Bronchial epithelial cell (primary cell): ENCODE measurements around the gene ANKS1B. TPM values are rescaled to one million over a fixed set of nuclear protein-coding genes. Genes with fewer than 3 reads are reported as not detected.

Source experiments
- DNase-seq: peaks from one replicate; pipeline ENCODE4 v3.0.0-alpha.2; 2010; ENCODE audit warnings: low read depth
- FAIRE-seq: peaks from 2 replicates; lab custom pipeline; 2011; peaks lifted over from hg19 to GRCh38; lab: Jason Lieb, UNC
- H3K27me3 ChIP-seq: 2 replicates; pipeline ENCODE4 v1.5.1; 2011; ENCODE audit warnings: low read length; ENCODE audit not compliant: control insufficient read depth, insufficient read depth
- H3K36me3 ChIP-seq: 2 replicates; pipeline ENCODE4 v1.5.1; 2011; ENCODE audit warnings: low read length; ENCODE audit not compliant: control insufficient read depth, insufficient read depth
- H3K4me3 ChIP-seq: 2 replicates; pipeline ENCODE4 v1.5.1; 2011; ENCODE audit warnings: mild to moderate bottlenecking, low read depth, low read length, control low read depth
- total RNA-seq: library from RNA; depleted of rRNA; stranded (reverse); fragments of >200 nt; gene quantifications from 2 replicates; pipeline ENCODE4 v1.2.1, GENCODE V29; 2014
- TF ChIP-seq, protein P1 (sequence below): IDR thresholded peaks from 2 replicates; pipeline ENCODE4 v1.5.1; 2011; ENCODE audit warnings: mild to moderate bottlenecking, moderate library complexity, low read length, control low read depth, inconsistent platforms; ENCODE audit not compliant: insufficient read depth, severe bottlenecking

Gene ANKS1B
- total RNA-seq, 1 donor from 2014 or later = 0.26 TPM

GRCh38 chr12:99454539-99455172 is 530.1 kb downstream of the ANKS1B start:
- Histone ChIP-seq H3K4me3 (no peak overlapping the region), H3K27me3 (no peaks in the 10 kb centered on the region), H3K36me3 (no peaks in the 10 kb centered on the region)
- DNase-seq (no peak), FAIRE-seq (no peak)
- TF ChIP-seq, protein P1, sequence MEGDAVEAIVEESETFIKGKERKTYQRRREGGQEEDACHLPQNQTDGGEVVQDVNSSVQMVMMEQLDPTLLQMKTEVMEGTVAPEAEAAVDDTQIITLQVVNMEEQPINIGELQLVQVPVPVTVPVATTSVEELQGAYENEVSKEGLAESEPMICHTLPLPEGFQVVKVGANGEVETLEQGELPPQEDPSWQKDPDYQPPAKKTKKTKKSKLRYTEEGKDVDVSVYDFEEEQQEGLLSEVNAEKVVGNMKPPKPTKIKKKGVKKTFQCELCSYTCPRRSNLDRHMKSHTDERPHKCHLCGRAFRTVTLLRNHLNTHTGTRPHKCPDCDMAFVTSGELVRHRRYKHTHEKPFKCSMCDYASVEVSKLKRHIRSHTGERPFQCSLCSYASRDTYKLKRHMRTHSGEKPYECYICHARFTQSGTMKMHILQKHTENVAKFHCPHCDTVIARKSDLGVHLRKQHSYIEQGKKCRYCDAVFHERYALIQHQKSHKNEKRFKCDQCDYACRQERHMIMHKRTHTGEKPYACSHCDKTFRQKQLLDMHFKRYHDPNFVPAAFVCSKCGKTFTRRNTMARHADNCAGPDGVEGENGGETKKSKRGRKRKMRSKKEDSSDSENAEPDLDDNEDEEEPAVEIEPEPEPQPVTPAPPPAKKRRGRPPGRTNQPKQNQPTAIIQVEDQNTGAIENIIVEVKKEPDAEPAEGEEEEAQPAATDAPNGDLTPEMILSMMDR = no peak

DNA sequence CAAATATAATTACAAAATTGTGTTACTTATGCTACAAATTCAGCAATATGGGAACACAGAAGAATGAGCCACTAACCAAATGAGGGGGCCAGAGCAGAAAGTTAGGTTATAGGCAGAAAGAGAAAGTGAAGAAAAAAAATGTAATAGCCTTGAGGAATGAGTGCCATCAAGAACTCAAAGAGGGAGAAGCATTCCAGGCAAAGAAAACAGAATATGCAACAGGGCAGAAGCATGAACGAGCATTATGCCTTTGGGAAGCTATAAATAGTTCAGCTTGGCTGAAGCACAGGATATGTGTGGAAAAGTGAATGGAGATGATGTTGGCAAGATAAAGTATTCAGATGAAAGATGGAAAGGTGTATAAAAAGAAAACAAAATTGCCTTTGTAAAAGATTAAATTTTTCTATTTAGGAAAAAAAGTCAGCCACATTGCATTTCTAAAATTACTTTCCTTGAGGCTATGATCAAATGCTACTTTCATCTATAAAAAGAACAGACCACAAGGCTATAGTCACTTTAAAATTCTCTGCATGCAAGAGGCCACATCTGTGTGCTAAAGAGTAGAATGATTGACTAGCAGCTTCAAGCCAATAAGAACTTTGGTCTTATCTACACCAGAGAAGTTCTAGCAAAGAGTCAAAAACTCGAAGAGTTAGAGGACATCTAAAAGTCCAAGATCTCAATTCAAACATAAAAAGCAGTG is 530.7 kb downstream of the ANKS1B start:
- DNase-seq (no peak), FAIRE-seq (no peak)
- H3K4me3 ChIP-seq = no peak overlapping the region
- H3K36me3 ChIP-seq = no peaks in the 10 kb centered on the region
- no peaks in the 10 kb centered on the region for H3K27me3 ChIP-seq
- TF ChIP-seq, protein P1 = no peak

DNA sequence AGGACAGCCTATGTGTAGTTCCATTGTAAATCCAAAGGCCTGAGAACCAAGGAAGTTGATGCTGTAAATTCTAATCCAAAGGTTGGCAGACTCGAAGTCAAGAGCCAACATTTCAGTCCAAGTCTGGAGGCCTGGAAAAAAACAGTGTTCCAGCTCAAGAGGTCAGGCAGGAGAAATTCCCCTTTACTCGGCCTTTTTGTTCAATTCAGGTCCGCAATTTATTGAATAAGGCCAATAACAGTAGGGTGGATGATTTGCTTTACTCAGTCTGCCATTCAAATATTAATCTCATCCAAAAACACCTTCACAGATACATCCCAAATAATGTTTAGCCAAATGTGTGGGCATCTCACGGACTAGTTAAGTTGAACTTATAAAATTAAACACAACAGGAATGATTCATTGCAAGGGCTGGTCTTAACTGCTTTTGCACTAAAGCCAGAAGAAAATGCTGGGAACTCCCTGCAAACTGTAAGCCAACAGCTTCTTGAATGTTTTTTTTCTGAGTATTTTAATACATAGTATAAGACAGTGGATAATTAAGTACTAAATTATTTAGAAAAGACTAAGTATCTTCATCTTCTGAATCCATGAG is 534.6 kb downstream of the ANKS1B start:
- Histone ChIP-seq H3K36me3 (no peaks in the 10 kb centered on the region), H3K4me3 (no peak overlapping the region), H3K27me3 (no peaks in the 10 kb centered on the region)
- DNase-seq = no peak
- TF ChIP-seq, protein P1 = no peak
- no peak for FAIRE-seq

DNA sequence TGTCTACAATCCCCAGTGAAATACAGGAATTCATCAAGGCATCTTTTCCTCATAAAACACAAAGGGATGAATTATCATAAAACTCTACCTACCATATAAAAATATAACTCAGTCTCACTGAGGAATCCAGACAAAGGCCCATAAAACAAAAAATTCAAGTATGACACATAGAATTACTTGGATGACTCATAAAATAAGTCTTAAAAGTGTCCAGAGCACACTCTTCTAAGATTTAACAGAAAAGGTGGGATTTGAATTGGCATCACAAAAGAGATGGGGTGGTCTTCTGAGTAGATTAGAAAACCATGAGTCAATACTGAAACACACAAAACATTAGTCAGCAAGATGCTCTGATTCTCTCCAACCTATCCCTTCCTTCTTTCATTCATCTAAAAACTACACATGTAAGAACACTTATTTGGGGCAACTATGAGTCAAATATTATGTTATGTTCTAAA is 539.8 kb downstream of the ANKS1B start:
- H3K27me3 ChIP-seq = no peaks in the 10 kb centered on the region
- H3K4me3 ChIP-seq = no peak overlapping the region
- TF ChIP-seq, protein P1 = no peak
- H3K36me3 ChIP-seq = no peaks in the 10 kb centered on the region
- FAIRE-seq (no peak), DNase-seq (peak; percentile 6)

DNA sequence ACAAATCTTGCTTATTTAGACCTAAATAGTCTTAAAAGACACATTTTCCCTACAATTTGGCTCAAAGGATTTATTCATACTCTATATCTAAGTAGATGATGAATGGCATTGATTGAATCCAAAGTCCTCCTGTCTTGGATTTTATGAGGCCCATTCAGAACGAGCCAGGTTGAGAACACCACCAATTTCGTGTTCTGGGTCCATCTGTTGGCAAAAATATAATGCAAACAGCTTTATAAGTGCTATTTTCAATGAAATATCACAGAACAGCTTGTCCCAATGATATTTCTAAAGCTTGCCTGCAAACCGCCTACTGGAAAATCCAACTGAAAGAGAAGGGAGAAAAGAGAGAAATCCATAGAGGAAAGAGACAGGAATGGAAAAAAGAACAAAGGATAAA is 542.0 kb downstream of the ANKS1B start:
- no peaks in the 10 kb centered on the region for H3K27me3 ChIP-seq

More for the DNA sequence above, 542.0 kb downstream of the ANKS1B start:
- FAIRE-seq (no peak), DNase-seq (no peak)
- TF ChIP-seq, protein P1 = no peak
- Histone ChIP-seq H3K4me3 (no peak overlapping the region), H3K36me3 (no peaks in the 10 kb centered on the region)
